SK-N-SH treated with all-trans-retinoic acid at 6 μM for 48 hours (cell line): ENCODE data around the gene ING1.

ENCODE experiments used
- ISL1 ChIP-seq: fragments of 250-450 bp; sonication (Bioruptor Pico); IDR thresholded peaks from 2 replicates; pipeline ENCODE4 v2.1.2; 2022; ENCODE audit warnings: mild to moderate bottlenecking, moderate library complexity
- SNAI2 ChIP-seq: fragments of 250-450 bp; sonication (Bioruptor Pico); IDR thresholded peaks from 2 replicates; pipeline ENCODE4 v1.5.0; 2020; ENCODE audit warnings: mild to moderate bottlenecking, moderate library complexity

GRCh38 chr13:110697842-110698241, 15.7 kb upstream of the ING1 start:
- TF ChIP-seq ISL1 (CRISPR knock-in tag): no peak
- TF ChIP-seq SNAI2 (CRISPR knock-in tag): no peak
